ENCODE results near the gene ATXN1L. TPM values are rescaled to one million over a fixed set of nuclear protein-coding genes. Genes with fewer than 3 reads are reported as not detected.
"Not testable (repeated sequence)": the region's sequence is repeated elsewhere in the genome, so short reads cannot be mapped to it uniquely, and the experiment has no call there.

The ATXN1L gene
- total and polyA plus RNA-seq, 10 donors, result 3.1 to 37.5 (median 28.0) TPM

GRCh38 chr16:71826533-71827017 is 19.2 kb upstream of the ATXN1L start:
- no peak overlapping the region for H3K4me3 ChIP-seq
- H3K4me1 ChIP-seq, result no peaks in the 10 kb centered on the region
- DNase-seq, result no peak
- no peaks in the 10 kb centered on the region for H3K9me3 ChIP-seq
- H3K27ac ChIP-seq, result no peak overlapping the region
- WGBS, 5 donors, result 70 to 86% (median 74%) methylated on average over 5 of the region's 5 CpGs
- H3K36me3 ChIP-seq, result peaks cover 0 to 7% (median 0%) of the 10 kb centered on the region in 6 donors
- intact Hi-C loops (cut with DNase I; ENCODE audit: low total_unique reads), result no loop called here
- TF ChIP-seq CTCF (IDR thresholded peaks at IDR 0.05 in 8 of 11, conservative IDR thresholded peaks at IDR 0.05 in 3 of 11), result no peak
- TF ChIP-seq POLR2AphosphoS5 (IDR thresholded peaks at IDR 0.05), result no peak
- no peak for TF ChIP-seq POLR2A (IDR thresholded peaks at IDR 0.05)
- no peaks in the 10 kb centered on the region for H3K27me3 ChIP-seq (replicated peaks in 1 of 7)

GRCh38 chr16:71830359-71830758 is 15.4 kb upstream of the ATXN1L start:
- intact Hi-C loops (cut with DNase I; ENCODE audit: low total_unique reads), result no loop called here
- no peaks in the 10 kb centered on the region for H3K36me3 ChIP-seq
- no peaks in the 10 kb centered on the region for H3K9me3 ChIP-seq
- no peak overlapping the region for H3K27ac ChIP-seq
- DNase-seq, result no peak
- no peaks in the 10 kb centered on the region for H3K4me1 ChIP-seq
- 80 to 92% (median 82%) methylated on average over 2 of the region's 2 CpGs for WGBS, 5 donors
- no peak for TF ChIP-seq CTCF (IDR thresholded peaks at IDR 0.05 in 8 of 11, conservative IDR thresholded peaks at IDR 0.05 in 3 of 11)
- TF ChIP-seq POLR2A (IDR thresholded peaks at IDR 0.05), result no peak
- no peak for TF ChIP-seq POLR2AphosphoS5 (IDR thresholded peaks at IDR 0.05)
- no peaks in the 10 kb centered on the region for H3K27me3 ChIP-seq (replicated peaks in 1 of 7)
- H3K4me3 ChIP-seq, result no peak overlapping the region

- H3K4me1 ChIP-seq; intact Hi-C loops (cut with DNase I; ENCODE audit: low total_unique reads); H3K27me3 ChIP-seq (replicated peaks in 1 of 7); H3K9me3 ChIP-seq; H3K27ac ChIP-seq; DNase-seq; H3K4me3 ChIP-seq; H3K36me3 ChIP-seq: not testable (repeated sequence)
- WGBS, 5 donors, result 80 to 92% (median 87%) methylated on average over 3 of the region's 3 CpGs
These were observed 14.1 kb upstream of the ATXN1L start for GRCh38 chr16:71831698-71832097.

GRCh38 chr16:71832112-71832511 is 13.7 kb upstream of the ATXN1L start:
- H3K27me3 ChIP-seq (replicated peaks in 1 of 7); DNase-seq; H3K4me3 ChIP-seq; H3K36me3 ChIP-seq; H3K9me3 ChIP-seq; H3K4me1 ChIP-seq; intact Hi-C loops (cut with DNase I; ENCODE audit: low total_unique reads); H3K27ac ChIP-seq: not testable (repeated sequence)
- WGBS, 5 donors, result 87 to 100% (median 94%) methylated on average over 2 of the region's 2 CpGs

GRCh38 chr16:71834291-71834690 is 11.5 kb upstream of the ATXN1L start:
- no peak overlapping the region for H3K4me3 ChIP-seq
- no peak for TF ChIP-seq CTCF (IDR thresholded peaks at IDR 0.05 in 8 of 11, conservative IDR thresholded peaks at IDR 0.05 in 3 of 11)

More at GRCh38 chr16:71834291-71834690, 11.5 kb upstream of the ATXN1L start:
- no peaks in the 10 kb centered on the region for H3K27me3 ChIP-seq (replicated peaks in 1 of 7)
- intact Hi-C loops (cut with DNase I; ENCODE audit: low total_unique reads), result no loop called here
- H3K9me3 ChIP-seq, result no peaks in the 10 kb centered on the region
- H3K27ac ChIP-seq, result no peak overlapping the region
- no peaks in the 10 kb centered on the region for H3K4me1 ChIP-seq
- no peaks in the 10 kb centered on the region for H3K36me3 ChIP-seq
- WGBS, 5 donors, result 85 to 93% (median 89%) methylated on average over 3 of the region's 3 CpGs
- no peak for DNase-seq
